Prostate gland (tissue), 2 donors: ENCODE data around the gene CHID1. TPM values are rescaled to one million over a fixed set of nuclear protein-coding genes. Genes with fewer than 3 reads are reported as not detected.

Experiments
- DNase-seq: peaks from one replicate; pipeline ENCODE4 v3.0.0-alpha.2; 2019; ENCODE audit warnings: low spot score
- H3K27ac ChIP-seq, 2 donors: fragments of 200-600 bp; sonication (generic); 2 replicates each; pipeline ENCODE4 v1.5.1; 2017 to 2019
- H3K27me3 ChIP-seq: fragments of 200-600 bp; sonication (generic); replicated peaks from 2 replicates; pipeline ENCODE4 v1.5.1; 2019; ENCODE audit not compliant: insufficient read depth
- H3K36me3 ChIP-seq, 2 donors: fragments of 200-600 bp; sonication (generic); 1 replicate in 1 of 2; 2 replicates in 1 of 2; pipeline versions ENCODE4 v1.5.1 to v1.8.1; 2017 to 2019
- H3K4me1 ChIP-seq: fragments of 200-600 bp; sonication (generic); replicated peaks from 2 replicates; pipeline ENCODE4 v1.5.1; 2019
- H3K4me3 ChIP-seq, 2 donors: fragments of 200-600 bp; sonication (generic); 2 replicates each; pipeline ENCODE4 v1.5.1; 2017 to 2019
- H3K9me3 ChIP-seq: fragments of 200-600 bp; sonication (generic); 2 replicates; pipeline ENCODE4 v1.5.1; 2017
- POLR2A ChIP-seq: fragments of 450-650 bp; IDR thresholded peaks from one replicate; pipeline ENCODE4 v1.6.1; 2016; ENCODE audit warnings: antibody characterized with exemption, mild to moderate bottlenecking
- POLR2AphosphoS5 ChIP-seq: sonication (generic); formaldehyde crosslinking; IDR thresholded peaks from one replicate; pipeline ENCODE4 v1.6.1; 2017; ENCODE audit warnings: antibody characterized with exemption
- WGBS: methylation state at CpG from one replicate; pipeline ENCODE4 v1.1.5; 2018; 5-methylcytosine and 5-hydroxymethylcytosine counted together
- intact Hi-C: fragments of 100-400 bp; cut with DNase I; formaldehyde crosslinking; loops from one replicate; pipeline ENCODE4 v1.14.2; 2022
- total RNA-seq, 2 donors: library from RNA; depleted of rRNA; stranded (reverse); fragments of >200 nt; gene quantifications; one replicate each; pipeline ENCODE4 v1.1.0, GENCODE V29; 2016
- TF ChIP-seq, protein P1 (sequence below), 4 experiments: fragments of 200-600 bp in 2 of 4; fragments of 450-650 bp in 2 of 4; sonication (generic) in 2 of 4; IDR thresholded peaks; 1 replicate in 3 of 4; 2 replicates in 1 of 4; pipeline ENCODE4 v1.5.1; 2016 to 2019; ENCODE audit warnings: antibody characterized with exemption in 4 of 4, mild to moderate bottlenecking in 2 of 4, moderate library complexity in 2 of 4

The CHID1 gene
- total RNA-seq, 2 donors from 2014 or later, result 107 to 145 TPM

- Histone ChIP-seq H3K27me3 (no peaks in the 10 kb centered on the region), H3K4me1 (peaks cover 27% of the 10 kb centered on the region), H3K9me3 (no peaks in the 10 kb centered on the region), H3K4me3 (peak overlapping the region; percentile 82 to 94), H3K27ac (peak overlapping the region; percentile 89 to 90), H3K36me3 (peaks cover 4 to 6% of the 10 kb centered on the region in 2 donors)
- peak; percentile 18 for TF ChIP-seq POLR2A
- TF ChIP-seq POLR2AphosphoS5, result peak; percentile 76
- TF ChIP-seq, protein P1, sequence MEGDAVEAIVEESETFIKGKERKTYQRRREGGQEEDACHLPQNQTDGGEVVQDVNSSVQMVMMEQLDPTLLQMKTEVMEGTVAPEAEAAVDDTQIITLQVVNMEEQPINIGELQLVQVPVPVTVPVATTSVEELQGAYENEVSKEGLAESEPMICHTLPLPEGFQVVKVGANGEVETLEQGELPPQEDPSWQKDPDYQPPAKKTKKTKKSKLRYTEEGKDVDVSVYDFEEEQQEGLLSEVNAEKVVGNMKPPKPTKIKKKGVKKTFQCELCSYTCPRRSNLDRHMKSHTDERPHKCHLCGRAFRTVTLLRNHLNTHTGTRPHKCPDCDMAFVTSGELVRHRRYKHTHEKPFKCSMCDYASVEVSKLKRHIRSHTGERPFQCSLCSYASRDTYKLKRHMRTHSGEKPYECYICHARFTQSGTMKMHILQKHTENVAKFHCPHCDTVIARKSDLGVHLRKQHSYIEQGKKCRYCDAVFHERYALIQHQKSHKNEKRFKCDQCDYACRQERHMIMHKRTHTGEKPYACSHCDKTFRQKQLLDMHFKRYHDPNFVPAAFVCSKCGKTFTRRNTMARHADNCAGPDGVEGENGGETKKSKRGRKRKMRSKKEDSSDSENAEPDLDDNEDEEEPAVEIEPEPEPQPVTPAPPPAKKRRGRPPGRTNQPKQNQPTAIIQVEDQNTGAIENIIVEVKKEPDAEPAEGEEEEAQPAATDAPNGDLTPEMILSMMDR (IDR thresholded peaks at IDR 0.05), result peak in 1 of 4 experiments; percentile 4
- intact Hi-C loops, result loop anchor here (10.0 kb wide), 1 partner anchor 621 kb away; no protein-coding TSS in a partner anchor
- WGBS, result 8% methylated on average over 23 of the region's 25 CpGs
- peak; percentile 73 for DNase-seq
These were observed 66.6 kb downstream of the CHID1 start for GRCh38 chr11:843818-844692.

- Histone ChIP-seq H3K4me1 (peaks cover 20% of the 10 kb centered on the region), H3K4me3 (peak overlapping the region; percentile 82 to 94), H3K27ac (peak overlapping the region; percentile 89 to 90), H3K27me3 (no peaks in the 10 kb centered on the region), H3K36me3 (peaks cover 4 to 6% of the 10 kb centered on the region in 2 donors), H3K9me3 (no peaks in the 10 kb centered on the region)
- TF ChIP-seq POLR2AphosphoS5 (no peak), POLR2A (no peak)
- TF ChIP-seq, protein P1 (IDR thresholded peaks at IDR 0.05), result no peak
- DNase-seq, result no peak
- intact Hi-C loops, result loop anchor here (10.0 kb wide), 1 partner anchor 622 kb away; no protein-coding TSS in a partner anchor
- 1% methylated on average over 46 of the region's 53 CpGs for WGBS
These were observed 67.4 kb downstream of the CHID1 start for GRCh38 chr11:843086-843734.

- H3K36me3 ChIP-seq, result peaks cover 4 to 6% of the 10 kb centered on the region in 2 donors
- H3K4me1 ChIP-seq, result peaks cover 20% of the 10 kb centered on the region
- H3K4me3 ChIP-seq, result peak within 1 kb of the TSS; percentile 82 to 94
- intact Hi-C loops, result loop anchor here (10.0 kb wide), 1 partner anchor 622 kb away; no protein-coding TSS in a partner anchor
- WGBS, result under 1% methylated on average over 51 of the region's 87 CpGs
- TF ChIP-seq POLR2AphosphoS5, result peak; percentile 76
- TF ChIP-seq POLR2A, result peak; percentile 84
- TF ChIP-seq, protein P1 (IDR thresholded peaks at IDR 0.05), result peak in 2 of 4 experiments; percentile 19 to 34
- DNase-seq, result peak; percentile 83
- H3K27me3 ChIP-seq, result no peaks in the 10 kb centered on the region
- H3K9me3 ChIP-seq, result no peaks in the 10 kb centered on the region
- peak within 1 kb of the TSS; percentile 89 to 90 for H3K27ac ChIP-seq
These were observed 68.1 kb downstream of the CHID1 start, which contains the start of the genes POLR2L and TSPAN4 for GRCh38 chr11:842370-843002. Gene POLR2L, minus strand, starts transcription at chr11:842529. Its CDS starts 21 bp downstream, at chr11:842508. Gene TSPAN4, plus strand, starts transcription at chr11:842852. Its CDS starts 7,453 bp downstream, at chr11:850305.

DNA sequence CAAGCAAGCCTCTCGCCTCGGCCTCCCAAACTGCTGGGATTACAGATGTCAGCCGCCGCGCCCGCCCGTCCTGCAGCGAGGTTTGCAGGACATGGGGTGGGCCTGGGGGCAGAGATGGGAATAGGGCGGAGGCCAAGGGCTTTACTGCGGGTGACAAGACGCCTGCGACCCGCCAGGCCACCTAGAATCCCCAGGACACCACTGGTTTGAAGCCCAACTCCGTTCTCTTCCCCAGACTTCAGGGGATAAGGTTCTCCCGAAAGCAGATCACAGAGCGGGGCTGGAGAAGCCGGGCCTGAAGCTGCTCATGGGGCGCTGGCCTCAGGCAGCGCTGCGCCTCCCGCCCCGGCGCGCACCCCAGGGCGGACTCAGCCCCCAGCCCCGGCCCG is 68.6 kb downstream of the CHID1 start:
- no peak for DNase-seq
- Histone ChIP-seq H3K27ac (peak overlapping the region; percentile 89 to 90), H3K27me3 (no peaks in the 10 kb centered on the region), H3K9me3 (no peaks in the 10 kb centered on the region), H3K36me3 (peaks cover 4 to 6% of the 10 kb centered on the region in 2 donors), H3K4me1 (peaks cover 20% of the 10 kb centered on the region), H3K4me3 (peak overlapping the region; percentile 82 to 94)
- TF ChIP-seq POLR2AphosphoS5 (no peak), POLR2A (no peak)
- TF ChIP-seq, protein P1 (IDR thresholded peaks at IDR 0.05), result no peak
- WGBS, result under 1% methylated on average over 26 of the region's 27 CpGs
- intact Hi-C loops, result loop anchor here (10.0 kb wide), 1 partner anchor 623 kb away; no protein-coding TSS in a partner anchor
